ENCODE measurements around the gene CLEC20A. TPM values are rescaled to one million over a fixed set of nuclear protein-coding genes. Genes with fewer than 3 reads are reported as not detected.
"Not testable (repeated sequence)": the region's sequence is repeated elsewhere in the genome, so short reads cannot be mapped to it uniquely, and the experiment has no call there.

Gene CLEC20A
- total RNA-seq, 1 experiment from 2014 or later: not detected

DNA sequence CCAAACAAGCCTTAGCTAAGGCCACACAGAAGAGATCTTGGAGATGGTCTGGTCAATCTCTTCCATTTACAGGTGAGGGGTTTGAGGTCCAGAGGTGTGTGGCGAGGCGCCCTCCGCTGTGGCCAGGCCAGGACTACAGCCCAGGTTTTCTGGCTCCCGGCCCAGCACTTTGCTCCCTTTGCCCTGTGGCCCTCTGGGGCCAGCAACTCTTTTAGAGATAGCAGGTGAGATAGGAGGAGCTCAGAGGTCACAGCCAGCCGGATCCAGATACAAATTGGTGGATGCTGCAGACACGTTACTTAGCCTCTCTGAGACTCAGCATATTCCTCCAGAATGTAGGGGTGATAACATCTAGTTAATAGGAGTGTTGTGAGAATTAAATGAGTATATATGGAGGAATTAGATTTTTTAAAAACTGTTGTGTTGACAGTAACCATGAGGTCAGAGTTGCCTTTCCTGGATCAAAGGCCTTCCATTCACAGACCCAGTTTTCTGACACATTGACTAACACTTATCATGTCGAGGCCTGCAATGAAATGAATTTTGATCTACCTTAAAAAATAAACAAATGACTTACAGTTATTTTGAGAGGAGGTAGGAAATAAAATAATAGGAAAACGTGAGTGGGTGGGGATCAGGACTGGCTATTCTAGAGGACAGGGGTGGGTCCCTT is 32.7 kb upstream of the CLEC20A start:
- DNase-seq (ENCODE audit: low read depth): no peak

DNA sequence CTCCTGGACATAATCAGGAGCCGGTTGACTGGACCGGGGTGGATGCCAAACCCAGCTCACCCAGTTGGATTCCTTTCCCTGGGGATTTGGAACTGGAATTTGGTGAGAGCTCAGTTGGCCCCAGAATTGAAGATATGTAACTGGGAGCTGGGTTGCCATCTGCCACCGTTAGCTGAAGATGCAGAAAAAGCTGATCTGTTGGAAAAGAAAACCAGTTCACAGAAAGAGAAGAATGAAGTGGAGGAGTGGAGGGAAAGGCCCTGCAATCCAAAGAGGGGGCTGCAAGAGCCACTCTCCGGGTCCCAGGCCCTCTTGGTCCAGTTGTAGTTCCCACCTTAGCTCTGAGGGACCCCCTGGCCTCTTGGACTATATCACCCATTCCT is 32.2 kb upstream of the CLEC20A start:
- no peak for DNase-seq (ENCODE audit: low read depth)

DNA sequence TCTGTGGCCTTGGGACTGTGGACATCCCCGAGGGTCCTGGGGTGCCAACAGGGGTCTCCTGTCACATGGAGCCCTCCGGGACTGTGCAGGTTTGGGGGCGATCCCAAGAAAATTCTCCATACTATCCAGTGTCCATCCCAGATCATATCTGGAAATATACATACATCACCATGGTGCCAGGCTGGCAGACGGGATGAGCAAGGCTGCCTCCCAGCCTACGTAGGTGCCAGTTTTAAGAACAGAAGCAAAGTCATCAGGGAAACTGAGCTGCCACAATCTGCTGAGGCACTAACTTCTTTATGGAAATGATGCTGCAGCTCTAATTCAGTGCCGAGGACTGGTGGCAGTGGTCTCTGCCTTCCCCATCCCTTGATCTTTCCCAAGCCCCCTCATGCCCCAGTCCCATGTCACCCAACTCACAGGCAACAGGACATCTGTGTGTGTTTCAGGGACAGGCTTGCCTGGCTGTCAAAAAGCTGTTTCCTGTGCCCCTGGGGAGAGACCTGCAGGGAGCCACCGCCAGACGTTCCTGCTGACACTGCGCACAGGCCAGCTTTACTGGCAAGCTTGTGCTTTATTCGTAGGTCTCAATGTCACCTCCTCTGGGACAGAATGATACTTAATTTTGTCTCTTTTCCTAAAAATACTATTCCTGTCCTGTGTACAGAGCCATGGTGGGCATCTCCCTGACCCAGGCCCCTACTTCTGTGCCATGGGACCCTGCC is 31.6 kb upstream of the CLEC20A start:
- no peak for DNase-seq (ENCODE audit: low read depth)

DNA sequence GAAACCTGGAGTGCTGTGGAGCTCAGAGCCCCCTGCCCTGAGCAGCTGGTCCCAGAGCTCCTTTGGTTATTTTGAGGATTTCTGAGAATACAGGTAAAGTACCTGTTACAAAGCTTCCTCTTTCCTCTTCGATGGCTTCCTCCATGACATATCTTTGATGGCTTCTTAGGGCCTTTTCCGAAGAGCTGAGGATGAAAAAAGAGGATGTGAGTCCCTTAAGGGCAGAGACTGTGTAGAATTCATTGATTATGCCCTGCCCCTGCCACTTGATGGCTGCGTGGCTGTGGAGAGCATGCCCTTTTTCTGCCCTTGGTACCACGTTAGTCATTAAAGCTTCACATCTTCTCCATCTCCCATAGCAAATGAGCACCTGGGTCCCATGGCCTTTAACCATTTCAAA is 30.4 kb upstream of the CLEC20A start:
- no peak for DNase-seq (ENCODE audit: low read depth)

DNA sequence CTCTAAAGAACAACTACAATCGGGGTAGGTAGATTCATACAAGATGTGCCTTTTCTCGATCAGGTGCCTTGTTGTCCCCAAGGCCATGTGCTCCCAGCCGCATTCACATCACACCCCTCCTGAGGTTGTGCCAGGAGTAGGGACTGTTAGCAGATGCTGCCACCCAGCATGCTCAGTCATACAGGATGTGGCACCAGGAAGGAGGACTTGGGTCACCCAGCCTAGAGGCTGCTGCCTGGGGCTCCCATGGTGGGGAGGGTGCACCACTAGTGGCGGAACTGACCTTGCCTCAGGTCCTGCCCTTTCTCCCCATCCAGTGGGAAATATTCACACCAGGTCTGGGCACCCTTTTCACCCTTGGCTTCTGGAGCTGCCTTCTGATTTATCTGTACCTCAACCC is 24.5 kb upstream of the CLEC20A start:
- no peak for DNase-seq (ENCODE audit: low read depth)

DNA sequence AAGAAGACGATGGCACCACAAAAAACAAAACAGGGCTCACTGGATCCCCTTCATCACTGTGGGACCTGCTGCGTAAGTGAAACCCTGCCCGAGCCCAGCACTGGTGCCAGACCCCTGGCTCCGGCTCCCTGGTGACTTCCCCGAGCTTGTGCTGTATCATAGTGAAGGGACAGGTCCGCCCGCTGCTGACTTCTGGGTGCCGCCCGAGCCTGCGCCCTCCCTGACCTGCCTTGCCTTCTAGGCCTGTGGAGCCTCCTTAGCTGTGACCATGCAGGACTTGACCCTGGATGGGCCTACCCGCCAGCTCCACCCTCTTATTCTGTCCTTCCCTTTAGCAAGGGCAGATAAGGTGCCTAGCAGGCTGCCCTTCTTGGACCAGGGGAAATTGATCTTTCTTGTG is 24.0 kb upstream of the CLEC20A start:
- DNase-seq (ENCODE audit: low read depth): no peak

DNA sequence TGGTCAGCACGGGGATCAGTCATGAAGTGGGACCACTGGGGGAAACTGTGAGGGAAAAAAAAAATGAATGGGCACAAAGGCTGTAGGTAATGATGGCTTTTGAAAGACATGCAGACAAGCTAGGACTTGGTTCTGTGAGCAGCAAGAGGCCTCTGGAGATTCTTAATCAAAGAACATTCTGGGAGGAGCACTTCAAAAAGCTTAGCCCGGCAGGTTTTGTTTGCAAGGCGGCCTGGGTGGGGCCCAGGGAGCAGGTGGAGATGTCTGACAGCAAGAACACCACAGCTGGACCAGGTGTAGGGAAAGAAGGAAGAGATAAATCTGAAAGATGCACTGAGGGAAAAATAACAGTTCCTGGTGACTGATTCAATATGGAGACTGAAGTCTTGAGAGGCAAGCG is 22.1 kb upstream of the CLEC20A start:
- DNase-seq (ENCODE audit: low read depth): no peak

DNA sequence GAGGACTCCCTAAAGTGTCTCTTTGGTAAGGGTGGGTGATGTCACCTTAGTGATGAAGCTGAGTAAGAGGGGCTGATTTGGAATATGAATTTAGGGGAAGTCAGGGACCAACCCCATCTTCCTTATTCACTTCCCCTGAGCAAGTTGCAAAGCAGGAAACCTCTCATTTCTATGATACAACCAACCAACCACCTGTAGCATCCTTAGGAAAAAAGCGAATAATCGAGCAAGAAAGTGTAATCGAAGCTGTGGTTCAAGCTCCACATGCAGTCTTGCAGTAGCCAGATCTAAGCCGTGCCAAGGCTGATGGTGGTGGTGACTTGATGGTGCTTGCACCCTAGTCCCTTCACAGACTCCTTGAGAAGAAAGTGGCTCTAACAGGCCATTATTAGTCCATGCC is 19.3 kb upstream of the CLEC20A start:
- DNase-seq (ENCODE audit: low read depth): no peak

DNA sequence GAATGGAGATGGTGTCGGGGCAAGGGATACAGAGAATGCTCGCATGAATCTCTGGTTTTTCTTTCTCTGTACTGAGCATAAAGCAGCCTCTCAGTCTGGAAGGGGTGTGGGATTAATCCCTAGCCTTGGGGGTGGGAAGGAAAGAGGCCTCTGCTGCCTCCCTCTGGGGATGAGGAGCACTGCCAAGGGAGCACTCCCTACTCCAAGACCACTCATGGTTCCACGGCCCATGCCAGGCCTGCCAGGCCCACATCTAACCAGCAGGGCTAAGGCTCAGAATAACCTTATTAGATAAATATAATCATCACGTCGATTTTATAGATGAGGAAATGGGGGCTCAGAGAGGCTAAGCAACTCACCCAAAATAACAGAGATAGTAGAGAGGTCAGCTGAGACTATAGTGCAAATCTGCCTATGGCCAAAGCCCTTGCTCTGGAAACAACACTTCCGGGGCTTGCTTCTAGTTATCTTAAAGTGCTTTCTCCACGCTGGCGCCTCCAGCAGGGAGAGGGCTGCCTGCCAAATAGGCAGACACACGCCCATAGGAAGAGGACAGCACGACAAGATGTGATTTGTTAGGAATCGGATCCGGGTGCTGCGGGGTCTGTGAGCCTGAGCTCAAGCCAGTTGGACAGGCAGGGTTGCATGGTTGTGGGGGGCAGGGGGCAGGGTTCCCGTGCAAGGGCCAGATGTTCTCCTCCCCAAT is 16.7 kb upstream of the CLEC20A start:
- no peak for DNase-seq (ENCODE audit: low read depth)

DNA sequence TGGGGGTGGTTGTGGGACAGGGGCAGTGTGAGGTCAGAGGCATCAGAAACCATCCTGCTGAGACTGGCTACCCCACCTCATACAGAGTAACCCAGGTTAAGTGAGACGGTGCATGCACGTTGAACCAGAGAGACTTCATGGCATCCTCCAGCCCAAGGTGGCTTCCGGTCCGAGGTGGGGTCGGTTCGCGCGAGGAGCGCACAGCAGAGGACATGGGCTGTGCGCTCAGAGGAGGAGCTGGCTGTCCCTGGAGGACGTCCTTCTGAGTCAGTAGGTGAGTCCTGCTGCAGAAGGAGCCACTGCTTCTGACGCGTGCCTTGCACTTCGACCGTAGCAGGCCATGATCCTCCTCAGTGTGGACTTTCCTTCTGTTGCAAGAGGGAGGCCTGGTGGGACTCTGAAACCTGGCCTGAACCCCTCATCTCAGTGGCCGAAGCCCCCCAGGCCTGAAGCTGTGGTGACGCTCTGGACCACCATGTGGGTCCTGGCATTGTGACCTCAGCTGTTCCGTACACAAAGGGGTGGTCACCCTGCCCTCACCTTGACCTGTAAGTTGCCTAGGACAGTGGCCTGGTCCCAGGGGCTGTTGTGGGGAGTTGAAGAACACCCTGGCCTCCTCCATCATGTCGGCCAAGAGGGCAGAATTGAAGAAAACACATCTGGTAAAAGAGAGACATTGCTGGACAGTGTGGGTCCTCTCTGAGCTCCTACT is 16.0 kb upstream of the CLEC20A start, which contains the start of gene TEX35:
TEX35 (plus strand) TSS at position 544 of the 712 bp plus-strand sequence; CDS start at position 624, 80 bp downstream.
- DNase-seq (ENCODE audit: low read depth): no peak

DNA sequence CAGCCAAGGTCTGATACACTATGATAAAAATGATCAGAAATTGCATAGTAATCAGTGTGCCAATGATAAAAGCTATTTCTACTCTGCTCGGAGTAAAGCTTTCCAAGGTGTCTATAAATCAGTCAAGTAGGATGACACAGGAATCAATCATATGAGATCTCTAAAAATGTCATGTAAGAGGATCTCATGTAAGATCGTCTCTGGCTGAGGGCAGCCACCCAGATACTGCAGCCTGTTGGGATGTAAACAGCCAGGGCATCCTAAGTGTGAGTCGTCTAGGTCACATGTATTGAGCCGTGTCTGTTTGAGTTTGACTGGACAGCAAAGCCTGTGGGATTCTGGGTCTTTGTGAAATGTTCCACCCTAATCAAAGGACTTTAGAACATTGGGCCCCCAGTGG is 13.4 kb upstream of the CLEC20A start:
- DNase-seq (ENCODE audit: low read depth): peak; percentile 13

DNA sequence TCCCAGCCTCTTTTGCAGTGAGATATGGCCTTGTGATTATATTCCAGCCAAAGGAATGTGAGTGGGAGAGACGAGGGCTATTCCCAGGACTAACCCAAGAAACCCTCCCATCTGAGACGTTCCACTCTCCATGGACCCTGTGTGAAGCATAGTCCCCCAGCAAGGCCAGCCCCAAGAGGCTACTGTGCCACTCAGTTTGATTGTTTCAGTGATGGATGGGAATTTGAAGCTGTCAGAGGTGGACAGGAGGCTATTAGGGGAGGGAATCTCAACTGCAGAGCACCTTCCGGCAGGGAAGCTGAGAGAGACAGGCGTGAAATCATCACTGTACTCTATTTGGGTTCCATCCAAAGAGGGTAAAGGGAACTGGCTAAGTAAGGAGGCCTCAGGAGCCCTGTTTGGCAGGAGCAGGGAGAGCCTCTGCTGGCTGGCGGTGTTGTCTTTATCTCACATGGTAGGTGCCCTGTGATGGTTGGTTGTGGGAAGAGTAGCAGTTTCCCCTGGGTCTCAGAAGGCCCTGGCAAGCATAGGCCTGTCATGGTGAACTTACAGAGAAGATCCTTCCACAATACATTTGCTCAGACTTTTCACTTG is 12.7 kb upstream of the CLEC20A start:
- DNase-seq (ENCODE audit: low read depth): no peak

DNA sequence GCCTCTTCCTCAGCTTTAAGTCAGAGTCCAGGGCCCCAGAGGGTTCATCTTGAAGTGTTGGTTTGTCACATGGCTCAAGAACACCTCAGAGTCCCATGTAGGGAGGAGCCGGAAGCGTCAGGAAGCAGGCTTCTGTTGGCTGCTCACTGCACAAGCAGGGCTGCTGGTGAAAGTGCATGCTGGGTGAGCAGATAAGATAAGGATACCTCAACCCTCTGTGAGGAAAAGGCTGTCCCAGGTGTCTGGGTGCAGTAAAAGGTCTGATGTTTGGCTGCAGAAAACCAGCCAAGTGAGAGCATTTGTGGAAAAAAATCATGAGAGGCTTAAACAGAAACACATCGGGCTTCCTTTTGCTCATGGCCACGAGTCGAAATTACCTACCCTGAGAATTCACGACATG is 9.9 kb upstream of the CLEC20A start:
- no peak for DNase-seq (ENCODE audit: low read depth)

DNA sequence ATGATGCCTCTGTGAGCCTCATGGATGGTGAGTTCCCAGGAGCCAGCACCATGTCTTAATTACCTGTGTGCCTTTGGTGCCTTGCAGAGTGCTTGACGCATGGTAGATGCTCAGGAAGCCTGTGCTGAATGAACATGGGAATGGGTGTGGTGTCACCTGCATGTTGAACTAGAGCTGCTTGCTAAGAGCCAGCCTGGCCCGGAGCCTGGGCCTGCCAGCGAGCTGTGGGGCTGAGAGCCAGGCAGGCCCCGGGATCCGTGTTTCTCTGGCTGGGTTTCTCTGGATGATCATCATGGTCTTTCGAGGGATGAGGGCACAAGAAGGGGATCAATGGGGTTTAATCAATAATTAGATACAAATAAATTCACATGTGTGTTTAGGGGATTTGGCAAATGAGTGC is 9.4 kb upstream of the CLEC20A start:
- no peak for DNase-seq (ENCODE audit: low read depth)

DNA sequence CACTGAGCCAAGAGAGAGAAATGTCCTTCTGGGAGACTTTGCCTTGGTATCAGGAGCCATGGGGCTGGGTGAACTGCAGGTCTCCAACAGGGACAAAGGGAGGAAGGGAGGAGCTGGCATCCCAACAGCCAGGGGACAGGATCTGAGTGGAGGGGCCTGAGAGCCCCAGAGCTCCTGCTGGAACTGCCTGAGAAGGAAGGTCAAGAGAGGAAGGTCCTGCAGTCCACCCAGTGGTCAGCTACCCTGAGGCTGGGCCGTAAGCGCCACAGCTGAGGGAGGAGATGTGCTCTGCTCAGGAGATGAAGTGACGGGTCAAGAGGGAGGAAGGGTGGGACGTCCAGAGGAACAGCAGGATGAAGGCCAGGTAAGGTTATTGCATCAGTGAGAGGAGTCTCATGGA is 7.5 kb upstream of the CLEC20A start:
- DNase-seq (ENCODE audit: low read depth): no peak

DNA sequence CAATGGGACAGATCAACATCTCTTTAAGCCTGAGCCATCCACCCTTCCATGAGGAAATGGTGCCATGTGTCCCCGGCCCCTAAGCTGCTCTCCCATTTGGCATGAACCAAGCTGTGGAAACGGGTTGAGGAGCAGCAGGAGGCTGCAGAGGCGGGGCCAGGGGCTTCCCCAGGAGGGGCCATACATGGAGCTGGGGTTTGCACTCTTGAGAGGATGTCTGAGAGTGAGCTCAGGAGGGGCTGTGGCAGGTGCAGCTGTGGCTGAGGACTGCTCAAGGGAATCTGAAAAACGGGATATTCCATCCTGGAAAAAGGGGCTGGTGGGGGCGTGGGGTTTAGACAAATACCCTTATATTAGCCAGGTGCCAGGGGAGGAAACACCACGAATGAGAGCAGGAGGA is 7.1 kb upstream of the CLEC20A start:
- no peak for DNase-seq (ENCODE audit: low read depth)

DNA sequence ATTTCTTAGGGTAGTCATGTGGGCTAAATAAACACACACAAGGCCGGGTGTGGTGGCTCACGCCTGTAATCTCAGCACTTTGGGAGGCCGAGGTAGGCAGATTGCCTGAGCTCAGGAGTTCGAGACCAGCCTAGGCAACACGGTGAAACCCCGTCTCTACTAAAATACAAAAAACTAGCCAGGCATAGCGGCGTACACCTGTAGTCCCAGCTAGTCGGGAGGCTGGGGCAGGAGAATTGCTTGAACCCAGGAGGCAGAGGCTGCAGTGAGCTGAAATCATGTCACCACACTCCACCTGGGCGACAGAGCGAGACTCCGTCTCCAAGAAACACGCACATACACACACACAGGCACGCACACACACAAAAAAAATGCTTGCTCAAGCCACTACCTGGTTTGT is 6.6 kb upstream of the CLEC20A start:
- DNase-seq (ENCODE audit: low read depth): not testable (repeated sequence)

DNA sequence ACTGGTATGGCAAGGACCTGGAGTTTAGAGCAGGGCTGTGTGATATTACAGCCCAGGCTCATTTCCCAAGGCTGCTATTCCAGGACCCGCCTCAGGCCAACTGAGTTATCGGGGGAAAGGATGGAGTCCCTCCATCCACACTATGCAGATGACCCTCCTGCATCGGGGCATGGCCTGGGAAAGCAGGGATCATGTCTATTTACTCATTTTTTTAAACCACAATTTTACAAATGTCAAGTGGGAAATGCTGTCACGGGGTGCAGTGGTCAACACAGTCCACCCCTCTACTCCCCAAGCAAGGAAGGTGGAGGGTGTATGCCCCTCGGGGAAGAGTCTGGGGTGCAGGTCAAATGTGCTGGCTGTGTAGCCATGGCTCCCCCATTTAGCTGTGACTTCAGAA is 6.1 kb upstream of the CLEC20A start:
- no peak for DNase-seq (ENCODE audit: low read depth)

DNA sequence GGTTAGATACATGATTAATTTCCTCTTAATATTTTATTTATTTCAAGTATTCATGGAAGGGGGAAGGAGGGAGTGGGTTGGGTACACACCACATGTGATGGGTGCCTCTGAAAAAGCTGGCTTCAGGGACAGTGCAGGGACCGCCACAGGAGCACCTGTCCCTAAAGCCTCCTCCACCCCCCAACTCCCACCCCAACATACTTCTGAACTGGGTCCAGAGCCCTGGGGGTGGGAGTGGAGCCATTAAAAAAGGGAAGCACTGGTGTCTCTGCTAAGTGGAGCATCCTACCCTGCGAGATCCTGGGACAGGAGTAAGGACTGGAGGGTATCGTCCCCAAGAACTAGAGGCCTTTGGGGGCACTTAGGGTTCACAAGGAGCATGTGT is 5.6 kb upstream of the CLEC20A start:
- DNase-seq (ENCODE audit: low read depth): no peak

DNA sequence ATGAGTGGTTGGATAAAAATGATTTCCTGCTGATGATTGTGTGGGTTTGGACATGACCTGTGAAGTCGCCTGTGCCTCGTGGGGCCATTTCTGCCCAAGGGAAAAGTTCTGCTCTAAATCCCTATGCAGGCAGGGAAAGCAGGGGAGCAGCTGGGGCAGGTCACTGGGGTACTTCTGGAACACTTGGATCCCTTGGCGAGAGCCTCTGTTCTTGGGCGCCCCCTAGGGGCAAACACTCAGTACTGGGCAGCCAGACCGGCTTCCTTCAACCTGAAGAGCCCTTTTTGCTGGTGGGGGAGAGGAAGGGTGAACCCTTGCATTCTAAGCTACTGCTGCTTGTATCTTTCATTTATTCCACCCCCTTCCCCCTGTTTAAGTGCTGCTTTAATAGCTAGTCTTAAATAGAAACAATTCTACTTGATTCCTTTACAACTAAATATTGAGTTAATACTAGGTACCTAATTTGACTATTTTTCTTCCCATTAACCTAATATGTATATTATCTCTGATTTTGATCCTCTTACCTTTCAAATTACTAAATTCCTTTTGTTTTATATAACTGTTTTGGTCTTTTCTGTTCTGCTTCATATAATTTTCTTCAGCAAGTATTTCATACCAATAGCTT is 5.1 kb upstream of the CLEC20A start:
- peak; percentile 59 for DNase-seq (ENCODE audit: low read depth)

DNA sequence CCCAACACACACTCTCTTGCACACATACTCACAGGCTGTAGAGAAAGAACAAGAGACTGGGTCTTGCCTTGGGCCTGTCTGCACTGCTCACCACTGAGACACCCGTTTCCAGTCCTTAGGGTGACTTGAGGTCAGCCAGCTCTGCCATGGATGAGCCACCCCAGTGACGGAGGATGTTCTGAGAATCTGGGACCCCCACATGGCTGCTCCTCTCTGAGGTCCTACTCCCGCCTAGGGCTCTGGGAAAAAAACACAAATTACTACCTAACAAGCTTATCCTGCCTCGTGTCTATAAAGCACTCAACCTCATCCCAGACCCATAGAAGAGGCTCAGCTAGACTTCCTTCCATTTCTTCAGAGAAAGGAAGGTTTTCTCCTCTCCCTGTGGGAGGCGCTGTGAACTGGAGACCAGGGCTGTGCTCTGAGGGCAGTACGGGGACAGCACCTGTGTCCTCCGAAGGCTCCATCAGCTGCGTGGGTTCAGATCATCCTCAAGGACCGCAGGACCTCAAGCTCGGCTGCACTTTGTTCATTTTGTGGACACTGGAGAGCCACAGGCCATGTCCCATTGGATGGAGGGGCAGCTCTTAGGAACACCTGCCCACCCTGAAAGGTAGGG is 4.3 kb upstream of the CLEC20A start:
- no peak for DNase-seq (ENCODE audit: low read depth)

All from M059J (cell line).